ENCODE results near the gene IL11. TPM values are rescaled to one million over a fixed set of nuclear protein-coding genes. Genes with fewer than 3 reads are reported as not detected.
A peak's percentile ranks its signal among the peaks of the same experiment; 100 is the strongest.

The IL11 gene
- total and polyA plus RNA-seq, 2 of the 13 experiments (the other 11 are each of a cell fraction or from before 2014, with no cell fraction given): 2.5 to 2.9 TPM

GRCh38 chr19:55385724-55386492, 15.6 kb upstream of the IL11 start, which contains the start of gene RPL28 (continued):
- TF ChIP-seq ZNF407 (CRISPR knock-in tag; IDR thresholded peaks at IDR 0.05; ENCODE audit: not compliant biosample characterization) (no peak), ZNF674 (CRISPR knock-in tag; IDR thresholded peaks at IDR 0.05; ENCODE audit: low read depth) (no peak), TFDP2 (CRISPR knock-in tag; IDR thresholded peaks at IDR 0.05) (no peak), ZNF883 (CRISPR knock-in tag; IDR thresholded peaks at IDR 0.05; ENCODE audit: not compliant biosample characterization) (peak; percentile 76), FOXA1 (IDR thresholded peaks at IDR 0.05) (no peak), FOXA1 (CRISPR knock-in tag; IDR thresholded peaks at IDR 0.05) (no peak), ADNP (CRISPR knock-in tag; IDR thresholded peaks at IDR 0.05) (no peak), MAFF (IDR thresholded peaks at IDR 0.05; ENCODE audit: low read depth, low read length) (no peak), IKZF1 (IDR thresholded peaks at IDR 0.05) (no peak), ZBTB43 (CRISPR knock-in tag; conservative IDR thresholded peaks at IDR 0.05) (0 out of 2 replicates have a peak, but pooled peaks have one; percentile 49), ZNF564 (CRISPR knock-in tag; IDR thresholded peaks at IDR 0.05) (no peak; the same call in 1 of the 2 replicates), TOE1 (CRISPR knock-in tag; IDR thresholded peaks at IDR 0.05) (no peak), ZNF446 (CRISPR knock-in tag; IDR thresholded peaks at IDR 0.05) (peak; percentile 87; the same call in 1 of the 2 replicates), FOSL1 (CRISPR knock-in tag; IDR thresholded peaks at IDR 0.05; ENCODE audit: borderline replicate concordance) (no peak), ZNF703 (CRISPR knock-in tag; IDR thresholded peaks at IDR 0.05; ENCODE audit: borderline replicate concordance) (no peak), CREB3 (CRISPR knock-in tag; IDR thresholded peaks at IDR 0.05) (no peak), HDAC2 (CRISPR knock-in tag; IDR thresholded peaks at IDR 0.05) (no peak), ZNF616 (CRISPR knock-in tag; IDR thresholded peaks at IDR 0.05; ENCODE audit: low read depth) (no peak; the same call in 1 of the 2 replicates), ZNF672 (CRISPR knock-in tag; IDR thresholded peaks at IDR 0.05) (0 out of 2 replicates have a peak, but pooled peaks have one; percentile 56)
